ENCODE data around the gene TNRC18.

DNA sequence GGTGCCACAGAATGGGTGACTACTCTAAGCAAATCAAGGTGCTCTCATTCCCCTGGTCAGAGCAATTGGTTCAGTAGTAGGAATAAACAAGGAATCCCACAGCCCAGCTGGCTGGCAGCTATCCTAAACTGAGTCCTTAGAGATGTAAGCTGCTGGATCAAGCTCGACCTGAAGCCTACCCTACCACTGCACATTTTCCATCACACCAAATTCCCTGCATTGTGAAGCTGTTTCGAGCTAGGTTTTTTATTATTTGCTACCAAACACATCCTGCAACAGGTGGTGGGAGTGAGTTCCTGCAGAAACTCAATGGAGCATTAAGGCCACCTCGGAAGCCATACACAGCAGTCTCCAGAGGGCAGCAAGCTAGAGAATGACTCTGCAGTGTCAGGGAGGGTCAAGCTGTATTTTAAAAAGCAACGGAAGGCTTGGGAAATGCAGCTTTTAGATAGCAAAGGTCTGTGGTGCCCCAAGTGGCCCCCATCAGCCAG, 33.7 kb upstream of the TNRC18 start:
- TF ChIP-seq, protein P1, sequence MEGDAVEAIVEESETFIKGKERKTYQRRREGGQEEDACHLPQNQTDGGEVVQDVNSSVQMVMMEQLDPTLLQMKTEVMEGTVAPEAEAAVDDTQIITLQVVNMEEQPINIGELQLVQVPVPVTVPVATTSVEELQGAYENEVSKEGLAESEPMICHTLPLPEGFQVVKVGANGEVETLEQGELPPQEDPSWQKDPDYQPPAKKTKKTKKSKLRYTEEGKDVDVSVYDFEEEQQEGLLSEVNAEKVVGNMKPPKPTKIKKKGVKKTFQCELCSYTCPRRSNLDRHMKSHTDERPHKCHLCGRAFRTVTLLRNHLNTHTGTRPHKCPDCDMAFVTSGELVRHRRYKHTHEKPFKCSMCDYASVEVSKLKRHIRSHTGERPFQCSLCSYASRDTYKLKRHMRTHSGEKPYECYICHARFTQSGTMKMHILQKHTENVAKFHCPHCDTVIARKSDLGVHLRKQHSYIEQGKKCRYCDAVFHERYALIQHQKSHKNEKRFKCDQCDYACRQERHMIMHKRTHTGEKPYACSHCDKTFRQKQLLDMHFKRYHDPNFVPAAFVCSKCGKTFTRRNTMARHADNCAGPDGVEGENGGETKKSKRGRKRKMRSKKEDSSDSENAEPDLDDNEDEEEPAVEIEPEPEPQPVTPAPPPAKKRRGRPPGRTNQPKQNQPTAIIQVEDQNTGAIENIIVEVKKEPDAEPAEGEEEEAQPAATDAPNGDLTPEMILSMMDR (IDR thresholded peaks at IDR 0.05; ENCODE audit: low read length) = no peak
- no peak for TF ChIP-seq EZH2 (IDR thresholded peaks at IDR 0.05; ENCODE audit: borderline replicate concordance, low read length)
